GM13977 (cell line): Measurements from ENCODE around the gene ASB10.

Source experiments
- DNase-seq: peaks from one replicate; pipeline ENCODE4 v3.0.0; 2012; ENCODE audit warnings: low spot score
- in situ Hi-C: fragments of 300-500 bp; cut with MboI; formaldehyde crosslinking; loops from one replicate; pipeline ENCODE4 v1.12.0; 2022; ENCODE audit warnings: low sequenced_read_pairs, low pct_unique_long_range_greater_than_20kb, mixed read lengths, inconsistent platforms; ENCODE audit not compliant: unreplicated experiment
- TF ChIP-seq, protein P1 (sequence below): IDR thresholded peaks from 2 replicates; pipeline ENCODE4 v1.5.1; 2012; ENCODE audit warnings: mild to moderate bottlenecking, control low read depth; ENCODE audit not compliant: insufficient read depth; ENCODE audit errors: extremely low read depth, missing control alignments

The ASB10 gene

GRCh38 chr7:151175047-151175792 lies 11.8 kb downstream of the ASB10 start:
- in situ Hi-C loops: no loop called here
- no peak for DNase-seq
- TF ChIP-seq, protein P1, sequence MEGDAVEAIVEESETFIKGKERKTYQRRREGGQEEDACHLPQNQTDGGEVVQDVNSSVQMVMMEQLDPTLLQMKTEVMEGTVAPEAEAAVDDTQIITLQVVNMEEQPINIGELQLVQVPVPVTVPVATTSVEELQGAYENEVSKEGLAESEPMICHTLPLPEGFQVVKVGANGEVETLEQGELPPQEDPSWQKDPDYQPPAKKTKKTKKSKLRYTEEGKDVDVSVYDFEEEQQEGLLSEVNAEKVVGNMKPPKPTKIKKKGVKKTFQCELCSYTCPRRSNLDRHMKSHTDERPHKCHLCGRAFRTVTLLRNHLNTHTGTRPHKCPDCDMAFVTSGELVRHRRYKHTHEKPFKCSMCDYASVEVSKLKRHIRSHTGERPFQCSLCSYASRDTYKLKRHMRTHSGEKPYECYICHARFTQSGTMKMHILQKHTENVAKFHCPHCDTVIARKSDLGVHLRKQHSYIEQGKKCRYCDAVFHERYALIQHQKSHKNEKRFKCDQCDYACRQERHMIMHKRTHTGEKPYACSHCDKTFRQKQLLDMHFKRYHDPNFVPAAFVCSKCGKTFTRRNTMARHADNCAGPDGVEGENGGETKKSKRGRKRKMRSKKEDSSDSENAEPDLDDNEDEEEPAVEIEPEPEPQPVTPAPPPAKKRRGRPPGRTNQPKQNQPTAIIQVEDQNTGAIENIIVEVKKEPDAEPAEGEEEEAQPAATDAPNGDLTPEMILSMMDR: no peak

DNA sequence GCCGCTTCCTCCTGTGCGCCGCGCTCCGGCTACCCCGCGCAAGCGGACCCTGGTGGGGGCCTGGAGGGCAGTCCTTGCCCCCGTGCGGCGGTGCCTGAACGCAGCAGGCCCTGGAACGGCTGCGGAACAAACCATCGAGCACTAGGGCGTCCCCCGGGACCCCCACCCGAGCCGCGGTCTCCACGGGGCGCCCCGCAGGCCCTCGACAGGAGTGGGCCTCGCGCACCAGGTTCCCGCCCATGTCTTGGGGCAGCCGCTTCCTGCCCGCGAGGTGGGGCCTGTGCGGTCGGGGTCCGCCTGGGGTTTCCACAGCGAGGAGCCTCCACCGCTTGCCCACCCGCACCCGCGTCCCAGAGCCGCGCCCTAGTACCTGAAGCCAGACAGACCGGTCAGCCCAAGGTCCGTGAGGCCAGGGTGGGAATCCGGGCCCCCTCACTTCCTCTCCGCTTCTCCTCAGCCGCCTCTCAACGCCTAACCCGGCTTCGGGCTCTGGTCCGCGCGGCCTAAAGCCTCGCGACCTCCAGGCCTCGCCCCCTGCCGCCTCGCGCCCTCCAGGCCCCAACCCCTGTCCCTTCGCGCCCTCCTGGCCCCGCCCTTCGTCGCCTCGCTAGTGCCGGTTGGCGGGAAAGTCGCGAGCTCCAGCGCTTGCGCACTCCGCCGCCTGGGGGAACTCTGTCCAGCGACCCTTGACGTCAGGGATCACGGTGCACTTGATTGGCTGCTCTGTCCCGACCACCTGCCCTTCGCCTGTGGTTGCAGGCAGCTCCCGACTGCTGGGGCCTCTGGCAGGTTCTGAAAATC lies 12.6 kb downstream of the ASB10 start:
- in situ Hi-C loops: no loop called here
- TF ChIP-seq, protein P1: no peak
- DNase-seq: no peak

DNA sequence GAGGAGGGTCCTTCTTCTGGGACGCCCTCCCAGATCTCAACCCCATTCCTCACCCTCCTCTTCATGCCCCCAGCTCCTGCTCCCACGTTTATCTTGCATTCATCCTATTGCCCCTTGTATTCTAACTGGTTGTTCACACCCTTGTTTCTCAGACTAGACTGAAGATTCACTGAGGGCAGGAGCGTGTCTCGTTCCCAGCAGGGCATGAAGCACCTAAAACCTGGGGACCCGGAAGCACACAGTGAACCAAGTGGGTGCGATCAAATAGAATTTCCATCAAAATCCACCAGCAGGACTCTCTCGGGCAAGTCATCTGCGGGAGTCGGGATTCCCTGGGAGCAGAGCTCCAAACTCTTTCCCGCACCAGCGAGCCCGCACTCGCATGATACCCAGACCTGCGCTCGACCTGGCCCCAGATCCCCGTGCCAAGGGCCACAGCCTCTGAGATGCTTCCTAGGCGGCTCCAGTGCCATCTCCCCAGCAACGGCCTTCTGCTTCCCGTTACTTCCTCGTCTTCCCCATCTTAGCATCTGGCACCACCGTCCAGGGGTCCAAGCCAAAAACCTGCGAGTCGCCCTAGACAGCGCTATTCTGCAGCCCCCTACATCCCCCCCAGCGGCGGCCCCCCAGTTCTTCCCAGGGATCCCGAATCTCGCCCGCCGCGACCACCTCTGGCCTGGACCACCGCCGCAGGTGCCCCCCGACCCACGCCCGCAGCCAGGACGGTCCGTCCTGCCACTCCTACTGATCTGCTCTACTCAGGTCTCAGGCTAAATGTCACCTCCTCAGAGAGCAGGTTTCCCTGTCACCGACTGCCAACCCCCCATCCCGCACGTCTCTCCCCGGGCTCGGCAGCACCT lies 13.4 kb downstream of the ASB10 start:
- no peak for DNase-seq
- in situ Hi-C loops: no loop called here
- TF ChIP-seq, protein P1: no peak

DNA sequence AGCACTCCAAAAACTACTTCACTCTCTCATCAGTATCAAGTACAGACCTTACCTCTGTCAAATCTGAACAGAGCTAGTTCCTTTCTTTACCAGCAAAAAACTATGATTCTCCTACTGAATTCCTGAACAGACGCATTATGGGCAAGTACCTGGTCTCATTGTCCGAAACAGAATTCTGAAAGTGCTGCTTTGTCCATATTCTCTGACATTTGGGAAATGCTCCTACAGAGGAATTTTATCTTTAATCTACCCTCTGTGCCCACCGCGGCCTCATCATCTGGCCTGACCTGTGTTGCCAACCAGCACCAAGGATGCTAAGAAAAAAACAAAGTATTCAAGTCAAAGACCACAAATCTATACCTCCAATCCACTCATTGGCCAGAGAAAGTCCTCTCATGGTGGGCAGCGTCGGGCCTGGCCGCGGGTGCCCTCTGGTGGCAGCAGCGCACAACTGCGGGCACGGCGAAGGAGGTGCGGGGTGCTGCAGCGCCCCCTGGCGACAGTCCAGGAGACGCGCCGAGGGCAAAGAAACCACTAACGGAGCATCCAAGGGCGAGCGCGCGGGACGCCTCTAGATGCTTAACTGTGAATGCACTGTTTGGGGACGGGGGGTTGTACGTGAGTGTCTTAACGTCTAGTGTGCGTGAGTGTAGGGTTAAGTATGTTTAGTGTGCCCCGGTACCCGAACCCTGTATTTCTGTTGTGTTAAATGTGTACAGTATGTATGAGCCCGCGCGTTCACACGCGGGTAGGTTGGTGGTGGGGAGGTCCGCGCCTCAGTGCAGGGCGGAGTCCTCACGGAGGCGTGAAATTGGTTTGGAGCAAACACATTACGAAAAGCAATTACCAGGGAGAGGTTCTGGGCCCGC lies 14.5 kb downstream of the ASB10 start:
- TF ChIP-seq, protein P1: peak; percentile 100
- peak; percentile 94 for DNase-seq
- in situ Hi-C loops: no loop called here

GRCh38 chr7:151168787-151169162 lies 18.3 kb downstream of the ASB10 start:
- in situ Hi-C loops: no loop called here
- TF ChIP-seq, protein P1: no peak
- no peak for DNase-seq
